Measurements from ENCODE around the gene USP48.
"Not testable (repeated sequence)": the region's sequence is repeated elsewhere in the genome, so short reads cannot be mapped to it uniquely, and the experiment has no call there.

USP48 gene

GRCh38 chr1:21631944-21632887 lies 150.7 kb downstream of the USP48 start:
- in situ Hi-C loops (cut with MboI; ENCODE audit: low sequenced_read_pairs, unreplicated experiment): no loop called here
- DNase-seq (ENCODE audit: low spot score): no peak

DNA sequence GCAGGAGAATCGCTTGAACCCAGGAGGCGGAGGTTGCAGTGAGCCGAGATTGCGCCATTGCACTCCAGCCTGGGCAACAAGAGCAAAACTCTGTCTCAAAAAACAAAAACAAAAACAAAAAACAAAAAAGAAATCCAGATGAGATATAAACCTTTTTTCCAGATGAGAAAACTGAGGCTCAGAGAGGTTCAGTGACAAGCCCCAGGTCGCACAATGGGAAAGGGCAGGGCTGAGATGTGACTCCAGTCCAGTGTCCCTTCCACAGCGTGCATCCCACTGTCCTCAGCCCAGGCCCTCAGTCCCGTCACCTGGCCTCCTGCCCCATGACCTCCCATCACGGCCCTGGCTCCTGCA lies 151.4 kb downstream of the USP48 start:
- DNase-seq (ENCODE audit: low spot score); in situ Hi-C loops (cut with MboI; ENCODE audit: low sequenced_read_pairs, unreplicated experiment): not testable (repeated sequence)

More at GRCh38 chr1:21631944-21632887, 150.7 kb downstream of the USP48 start:
- TF ChIP-seq, protein P1, sequence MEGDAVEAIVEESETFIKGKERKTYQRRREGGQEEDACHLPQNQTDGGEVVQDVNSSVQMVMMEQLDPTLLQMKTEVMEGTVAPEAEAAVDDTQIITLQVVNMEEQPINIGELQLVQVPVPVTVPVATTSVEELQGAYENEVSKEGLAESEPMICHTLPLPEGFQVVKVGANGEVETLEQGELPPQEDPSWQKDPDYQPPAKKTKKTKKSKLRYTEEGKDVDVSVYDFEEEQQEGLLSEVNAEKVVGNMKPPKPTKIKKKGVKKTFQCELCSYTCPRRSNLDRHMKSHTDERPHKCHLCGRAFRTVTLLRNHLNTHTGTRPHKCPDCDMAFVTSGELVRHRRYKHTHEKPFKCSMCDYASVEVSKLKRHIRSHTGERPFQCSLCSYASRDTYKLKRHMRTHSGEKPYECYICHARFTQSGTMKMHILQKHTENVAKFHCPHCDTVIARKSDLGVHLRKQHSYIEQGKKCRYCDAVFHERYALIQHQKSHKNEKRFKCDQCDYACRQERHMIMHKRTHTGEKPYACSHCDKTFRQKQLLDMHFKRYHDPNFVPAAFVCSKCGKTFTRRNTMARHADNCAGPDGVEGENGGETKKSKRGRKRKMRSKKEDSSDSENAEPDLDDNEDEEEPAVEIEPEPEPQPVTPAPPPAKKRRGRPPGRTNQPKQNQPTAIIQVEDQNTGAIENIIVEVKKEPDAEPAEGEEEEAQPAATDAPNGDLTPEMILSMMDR (IDR thresholded peaks at IDR 0.05; ENCODE audit: borderline replicate concordance, control extremely low read depth, extremely low read depth, insufficient read depth, missing control alignments): no peak

GRCh38 chr1:21630571-21631343 lies 152.2 kb downstream of the USP48 start:
- TF ChIP-seq, protein P1 (IDR thresholded peaks at IDR 0.05; ENCODE audit: borderline replicate concordance, control extremely low read depth, extremely low read depth, insufficient read depth, missing control alignments): no peak
- DNase-seq (ENCODE audit: low spot score): no peak
- in situ Hi-C loops (cut with MboI; ENCODE audit: low sequenced_read_pairs, unreplicated experiment): no loop called here

DNA sequence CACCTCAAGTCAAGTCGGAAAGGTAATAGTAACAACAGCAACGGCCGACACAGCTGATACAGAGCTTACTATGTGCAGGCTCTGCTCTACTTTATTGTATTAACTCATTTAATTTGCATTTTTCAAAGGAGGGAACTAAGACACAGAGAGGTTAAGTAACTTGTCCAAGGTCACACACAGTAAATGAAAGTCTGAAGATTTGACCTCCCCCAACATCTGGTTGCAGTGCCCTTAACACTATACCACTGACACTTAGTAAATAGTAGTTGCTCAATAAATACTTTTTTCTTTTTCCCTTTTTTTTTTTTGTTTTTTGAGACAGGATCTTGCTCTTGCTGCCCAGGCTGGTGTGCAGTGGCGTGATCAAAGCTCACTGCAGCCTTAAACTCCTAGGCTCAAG lies 153.0 kb downstream of the USP48 start:
- no peak for DNase-seq (ENCODE audit: low spot score)
- in situ Hi-C loops (cut with MboI; ENCODE audit: low sequenced_read_pairs, unreplicated experiment): no loop called here
- TF ChIP-seq, protein P1 (IDR thresholded peaks at IDR 0.05; ENCODE audit: borderline replicate concordance, control extremely low read depth, extremely low read depth, insufficient read depth, missing control alignments): no peak

DNA sequence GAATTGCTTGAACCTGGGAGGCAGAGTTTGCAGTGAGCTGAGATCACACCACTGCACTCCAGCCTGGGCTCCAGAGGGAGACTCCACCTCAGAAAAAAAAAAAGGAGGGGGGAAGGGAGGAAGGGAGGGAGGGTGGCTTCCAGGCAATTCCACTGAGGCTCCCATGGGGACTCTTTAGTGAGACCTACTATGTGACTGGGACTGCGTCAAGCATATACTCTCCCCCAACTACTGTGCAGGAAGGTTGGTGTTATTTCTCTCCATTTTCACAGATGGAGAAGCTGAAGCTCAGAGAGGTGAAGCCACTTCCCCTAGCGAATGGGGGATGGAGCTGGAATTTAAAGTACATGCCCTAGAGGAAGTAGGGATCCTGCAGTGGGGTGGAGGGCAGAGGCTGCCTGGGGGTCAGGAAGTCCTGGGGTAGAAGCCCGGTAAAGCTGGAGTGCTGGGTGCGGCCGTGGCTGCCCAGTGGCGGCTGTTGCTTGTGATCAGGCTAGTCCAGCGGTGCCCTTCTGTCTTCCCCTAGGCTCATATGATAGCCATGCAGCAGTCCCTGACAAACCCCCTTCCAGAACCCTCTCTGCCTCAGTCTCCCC lies 154.1 kb downstream of the USP48 start:
- DNase-seq (ENCODE audit: low spot score): no peak
- in situ Hi-C loops (cut with MboI; ENCODE audit: low sequenced_read_pairs, unreplicated experiment): no loop called here
- TF ChIP-seq, protein P1 (IDR thresholded peaks at IDR 0.05; ENCODE audit: borderline replicate concordance, control extremely low read depth, extremely low read depth, insufficient read depth, missing control alignments): no peak
